ENCODE results near the gene MED27.

MED27 gene

GRCh38 chr9:131845305-131846298, 234.1 kb downstream of the MED27 start:
- no peaks in the 10 kb centered on the region for H3F3A ChIP-seq (ENCODE audit: low read depth)
- no peaks in the 10 kb centered on the region for H4K20me1 ChIP-seq (ENCODE audit: insufficient read depth, low read length, poor library complexity, severe bottlenecking)
- no peaks in the 10 kb centered on the region for H3K36me3 ChIP-seq (ENCODE audit: insufficient read depth, low read length)
- no peak for TF ChIP-seq EZH2phosphoT487 (IDR thresholded peaks at IDR 0.05; ENCODE audit: borderline replicate concordance)
- TF ChIP-seq CTCF (conservative IDR thresholded peaks at IDR 0.05; ENCODE audit: low read length), result no peak
- no peaks in the 10 kb centered on the region for H3K9me3 ChIP-seq (ENCODE audit: insufficient read depth, low read depth, low read length)
- H3K9ac ChIP-seq (ENCODE audit: low read depth, low read length, poor library complexity, severe bottlenecking), result no peak overlapping the region
- no peaks in the 10 kb centered on the region for H3K79me2 ChIP-seq (ENCODE audit: insufficient read depth, low read length)
- H3K4me3 ChIP-seq (ENCODE audit: low read length, poor library complexity, severe bottlenecking), result no peak overlapping the region
- no peaks in the 10 kb centered on the region for H3K9me2 ChIP-seq (replicated peaks; ENCODE audit: low read depth, low read length)
- no peaks in the 10 kb centered on the region for H3K27me3 ChIP-seq (ENCODE audit: insufficient read depth, low read length, poor library complexity, severe bottlenecking)
- H3K4me1 ChIP-seq (ENCODE audit: insufficient read depth, low read length, poor library complexity, severe bottlenecking), result peaks cover 11% of the 10 kb centered on the region
- no peak overlapping the region for H3K4me2 ChIP-seq (ENCODE audit: low read depth, low read length, poor library complexity, severe bottlenecking)
- no peak overlapping the region for H2AFZ ChIP-seq (ENCODE audit: low read length)

DNA sequence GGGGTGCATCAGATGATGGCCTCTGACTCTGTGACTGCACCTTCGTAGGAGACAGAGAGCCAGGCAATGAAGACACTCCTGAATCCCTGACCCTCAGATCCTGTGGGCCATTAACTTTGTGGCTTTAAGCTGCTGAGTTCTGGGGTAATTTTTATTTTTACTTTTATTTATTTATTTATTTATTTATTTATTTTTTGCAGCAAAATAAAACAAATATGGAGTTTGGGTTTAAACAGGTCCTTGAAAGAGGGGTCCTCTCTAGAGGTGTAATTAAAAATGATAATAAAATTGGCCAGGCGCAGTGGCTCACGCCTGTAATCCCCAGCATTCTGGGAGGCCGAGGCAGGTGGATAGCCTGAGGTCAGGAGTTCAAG, 234.9 kb downstream of the MED27 start:
- Histone ChIP-seq H3K9me2 (replicated peaks; ENCODE audit: low read depth, low read length) (no peaks in the 10 kb centered on the region), H3K4me3 (ENCODE audit: low read length, poor library complexity, severe bottlenecking) (no peak overlapping the region), H4K20me1 (ENCODE audit: insufficient read depth, low read length, poor library complexity, severe bottlenecking) (no peaks in the 10 kb centered on the region), H3K4me2 (ENCODE audit: low read depth, low read length, poor library complexity, severe bottlenecking) (no peak overlapping the region), H3K36me3 (ENCODE audit: insufficient read depth, low read length) (no peaks in the 10 kb centered on the region), H3K79me2 (ENCODE audit: insufficient read depth, low read length) (no peaks in the 10 kb centered on the region), H3K4me1 (ENCODE audit: insufficient read depth, low read length, poor library complexity, severe bottlenecking) (peaks cover 19% of the 10 kb centered on the region), H3K9me3 (ENCODE audit: insufficient read depth, low read depth, low read length) (no peaks in the 10 kb centered on the region), H2AFZ (ENCODE audit: low read length) (no peak overlapping the region), H3K27me3 (ENCODE audit: insufficient read depth, low read length, poor library complexity, severe bottlenecking) (no peaks in the 10 kb centered on the region), H3K9ac (ENCODE audit: low read depth, low read length, poor library complexity, severe bottlenecking) (no peak overlapping the region), H3F3A (ENCODE audit: low read depth) (no peaks in the 10 kb centered on the region)
- no peak for TF ChIP-seq CTCF (conservative IDR thresholded peaks at IDR 0.05; ENCODE audit: low read length)
- no peak for TF ChIP-seq EZH2phosphoT487 (IDR thresholded peaks at IDR 0.05; ENCODE audit: borderline replicate concordance)

DNA sequence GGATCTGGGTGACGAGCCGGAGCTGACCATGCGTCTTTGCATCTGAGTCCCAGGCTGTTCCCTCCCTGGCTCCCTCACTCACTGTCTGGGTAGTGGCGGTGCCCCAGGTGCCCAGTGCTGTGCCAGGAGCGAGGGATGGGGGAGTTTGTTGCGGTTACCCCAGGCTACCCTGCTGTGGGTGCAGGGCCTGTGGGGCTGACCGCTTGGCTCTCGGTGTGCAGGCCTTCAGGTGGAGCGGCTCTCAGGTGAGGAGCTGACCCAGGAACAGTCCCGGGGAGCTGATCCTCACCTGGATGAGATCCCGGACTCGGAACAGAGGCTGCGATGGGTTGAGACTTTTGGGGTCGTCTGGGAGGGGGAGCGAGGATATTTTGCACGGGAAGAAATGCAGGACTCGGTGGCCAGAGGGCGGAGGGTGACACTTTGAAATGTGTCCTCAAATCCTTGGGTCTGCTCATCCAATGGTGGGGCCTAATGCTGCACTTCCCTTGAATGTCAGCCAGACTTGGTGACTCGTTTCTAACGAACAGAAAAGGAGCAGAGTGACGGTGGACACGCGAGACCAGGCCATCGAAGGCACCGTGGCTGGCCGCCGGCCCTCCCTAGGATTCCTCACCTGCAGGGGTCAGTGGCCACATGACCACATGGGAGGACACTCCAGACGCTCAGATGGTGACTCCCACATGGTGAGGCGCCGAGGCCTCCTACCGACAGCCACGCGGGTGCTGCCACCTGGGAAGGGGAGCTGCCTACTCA, 235.5 kb downstream of the MED27 start:
- Histone ChIP-seq H3K9ac (ENCODE audit: low read depth, low read length, poor library complexity, severe bottlenecking) (no peak overlapping the region), H3K79me2 (ENCODE audit: insufficient read depth, low read length) (no peaks in the 10 kb centered on the region), H3K27me3 (ENCODE audit: insufficient read depth, low read length, poor library complexity, severe bottlenecking) (no peaks in the 10 kb centered on the region), H3F3A (ENCODE audit: low read depth) (no peaks in the 10 kb centered on the region), H3K9me3 (ENCODE audit: insufficient read depth, low read depth, low read length) (no peaks in the 10 kb centered on the region), H3K4me3 (ENCODE audit: low read length, poor library complexity, severe bottlenecking) (no peak overlapping the region), H3K4me2 (ENCODE audit: low read depth, low read length, poor library complexity, severe bottlenecking) (no peak overlapping the region), H4K20me1 (ENCODE audit: insufficient read depth, low read length, poor library complexity, severe bottlenecking) (no peaks in the 10 kb centered on the region), H3K9me2 (replicated peaks; ENCODE audit: low read depth, low read length) (no peaks in the 10 kb centered on the region), H3K36me3 (ENCODE audit: insufficient read depth, low read length) (no peaks in the 10 kb centered on the region), H3K4me1 (ENCODE audit: insufficient read depth, low read length, poor library complexity, severe bottlenecking) (peaks cover 22% of the 10 kb centered on the region), H2AFZ (ENCODE audit: low read length) (no peak overlapping the region)
- TF ChIP-seq EZH2phosphoT487 (IDR thresholded peaks at IDR 0.05; ENCODE audit: borderline replicate concordance) (no peak), CTCF (conservative IDR thresholded peaks at IDR 0.05; ENCODE audit: low read length) (no peak)
